GM18909 (cell line): ENCODE data around the gene CRYBB2.
"Not testable (repeated sequence)": the region's sequence is repeated elsewhere in the genome, so short reads cannot be mapped to it uniquely, and the experiment has no call there.

Source experiments
- ATAC-seq: cut with Tn5 transposase; IDR thresholded peaks from one replicate; pipeline ENCODE4 v1.9.1; 2021; ENCODE audit warnings: mild to moderate bottlenecking; ENCODE audit not compliant: unreplicated experiment, poor library complexity

CRYBB2 gene

DNA sequence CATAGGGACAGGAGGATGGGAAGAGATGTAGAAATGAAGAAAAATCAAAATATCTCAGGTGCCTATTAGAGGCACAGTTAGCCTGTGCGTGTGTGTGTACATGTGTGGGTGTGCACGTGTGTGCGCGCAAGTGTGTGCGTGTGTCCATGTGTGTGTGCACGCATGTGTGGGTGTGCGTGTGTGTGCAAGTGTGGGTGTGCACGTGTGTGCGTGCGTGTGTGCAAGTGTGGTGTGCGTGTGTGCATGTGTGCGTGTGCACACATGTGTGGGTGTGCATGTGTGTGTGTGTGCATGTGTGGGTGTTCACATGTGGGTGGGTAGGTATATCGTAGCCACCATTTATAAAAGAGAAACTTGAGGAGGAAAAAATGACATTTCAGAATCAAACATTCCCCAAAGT lies 9.4 kb downstream of the CRYBB2 start:
- no peak for ATAC-seq

DNA sequence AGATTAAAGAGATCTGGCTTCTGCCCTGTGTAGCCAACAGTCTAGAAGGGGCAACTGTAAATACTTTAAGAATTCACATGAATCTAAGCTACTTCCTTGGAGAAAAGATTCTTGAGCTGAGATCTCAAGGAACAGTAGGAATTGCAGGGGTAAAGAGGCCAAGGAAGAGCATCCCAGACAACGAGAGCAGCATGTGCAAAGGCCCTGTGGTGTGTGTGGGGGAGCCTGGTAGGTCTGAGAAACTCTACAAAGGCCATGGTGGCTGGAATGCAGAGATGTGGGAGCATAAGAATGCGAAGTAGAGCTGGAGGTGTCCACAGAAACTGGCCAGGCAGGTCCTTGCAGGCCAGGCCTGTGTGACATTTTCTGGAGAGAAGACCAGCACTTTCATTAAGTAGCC lies 11.3 kb downstream of the CRYBB2 start:
- not testable (repeated sequence) for ATAC-seq

DNA sequence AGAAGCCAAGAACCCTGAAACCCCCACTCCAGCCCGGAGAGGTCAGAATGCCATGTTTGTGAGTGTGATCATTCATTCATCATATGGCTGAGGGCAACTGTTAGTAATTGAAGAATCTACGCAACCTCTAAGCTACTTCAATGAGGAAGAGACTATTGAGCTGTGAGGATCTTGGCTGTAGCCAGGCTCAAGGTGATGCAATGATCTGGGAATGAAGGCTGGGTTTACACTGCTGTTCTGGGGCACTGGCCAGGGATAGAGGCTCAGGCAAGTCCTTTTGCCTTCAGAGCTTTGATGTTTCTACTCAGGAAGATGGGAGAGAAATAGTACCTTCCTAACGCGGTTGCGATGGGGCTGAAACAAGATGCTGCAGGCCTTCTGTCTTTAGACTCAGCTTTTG lies 12.9 kb downstream of the CRYBB2 start:
- ATAC-seq = no peak

DNA sequence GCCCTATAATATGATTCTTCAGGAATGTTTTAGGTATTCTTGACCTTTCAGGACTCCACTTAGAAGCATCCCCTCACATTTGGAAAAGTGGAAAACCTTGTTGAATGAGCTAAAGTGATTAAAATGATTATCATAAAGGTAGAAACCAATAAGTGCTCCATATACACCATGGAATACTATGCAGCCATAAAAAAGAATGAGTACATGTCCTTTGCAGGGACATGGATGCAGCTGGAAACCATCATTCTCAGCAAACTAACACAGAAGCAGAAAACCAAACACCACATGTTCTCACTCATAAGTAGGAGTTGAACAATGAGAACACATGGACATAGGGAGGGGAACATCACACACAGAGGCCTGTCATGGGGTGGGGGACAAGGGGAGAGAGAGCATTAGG lies 14.3 kb downstream of the CRYBB2 start:
- ATAC-seq = not testable (repeated sequence)

DNA sequence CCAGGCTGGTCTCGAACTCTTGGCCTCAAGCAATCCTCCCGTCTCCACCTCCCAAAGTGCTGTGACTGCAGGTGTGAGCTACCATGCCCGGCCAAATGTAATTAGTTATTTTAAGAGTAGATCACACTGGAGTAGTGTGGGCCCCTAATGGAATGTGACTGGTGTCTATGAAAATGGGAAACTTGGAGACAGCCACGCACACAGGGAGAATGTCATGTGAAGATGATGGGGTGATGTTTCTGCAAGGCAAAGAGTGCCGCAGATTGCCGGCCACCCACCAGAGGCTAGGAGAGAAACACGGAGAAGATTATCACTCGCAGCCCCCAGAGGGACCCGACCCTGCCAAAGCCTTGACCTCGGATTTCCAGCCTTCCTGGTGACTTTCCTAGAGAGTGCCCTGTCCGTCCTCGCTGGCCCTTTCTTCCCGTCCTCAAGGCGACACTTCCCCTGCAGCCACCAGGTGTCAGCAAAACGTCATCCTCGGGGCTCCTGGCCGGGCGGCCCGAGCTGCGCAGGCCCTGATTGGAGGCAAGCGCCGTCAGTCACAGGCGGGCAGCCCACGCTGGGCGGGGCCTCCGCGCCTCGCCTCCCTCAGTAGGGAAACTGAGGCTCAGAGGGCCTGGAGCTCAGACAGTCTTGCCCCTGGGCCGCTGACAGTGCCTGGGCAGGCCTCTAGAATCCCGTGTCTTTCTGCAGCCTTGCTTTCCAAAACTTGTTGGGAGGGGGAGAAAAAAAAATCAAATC lies 16.3 kb downstream of the CRYBB2 start:
- ATAC-seq = peak; percentile 66

DNA sequence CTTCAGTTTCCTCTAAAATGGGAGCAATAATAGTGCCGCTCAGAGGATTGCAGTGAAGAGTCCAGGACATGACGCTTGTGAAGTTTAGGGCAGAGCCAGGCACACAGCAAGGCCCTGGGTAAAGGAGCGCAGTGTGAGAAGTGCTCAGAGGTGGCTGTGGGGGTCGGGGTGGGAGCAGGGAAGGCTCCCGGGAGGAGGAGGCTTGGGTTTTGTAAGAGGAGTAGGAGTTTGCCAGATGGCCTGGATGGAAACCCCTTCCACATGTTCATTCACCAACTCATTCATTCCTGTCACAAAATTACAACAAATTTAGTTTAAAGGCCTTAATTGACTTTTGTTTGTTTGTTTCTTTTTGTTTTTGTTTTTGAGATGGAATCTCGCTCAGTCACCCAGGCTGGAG lies 17.0 kb downstream of the CRYBB2 start:
- ATAC-seq = no peak

DNA sequence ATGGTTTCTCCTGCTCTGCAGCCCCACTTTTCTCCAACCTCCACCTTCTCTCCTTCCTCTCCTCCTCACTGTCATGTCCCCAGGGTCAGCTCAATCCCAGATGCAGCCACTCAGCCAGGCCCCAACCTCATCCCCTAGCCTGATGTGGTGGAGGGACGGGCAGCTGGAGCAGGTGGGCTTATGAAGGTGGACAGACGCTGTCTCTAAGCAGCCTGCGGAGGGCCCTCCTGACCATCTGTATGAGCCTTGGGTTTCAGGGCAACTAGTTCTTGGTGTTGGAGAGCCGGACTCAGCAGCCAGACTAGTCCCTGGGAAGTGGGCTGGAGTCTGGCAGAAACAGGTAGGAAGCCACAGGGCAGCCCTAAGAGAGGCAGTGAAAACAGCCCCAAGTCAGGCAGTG lies 18.1 kb downstream of the CRYBB2 start:
- no peak for ATAC-seq

DNA sequence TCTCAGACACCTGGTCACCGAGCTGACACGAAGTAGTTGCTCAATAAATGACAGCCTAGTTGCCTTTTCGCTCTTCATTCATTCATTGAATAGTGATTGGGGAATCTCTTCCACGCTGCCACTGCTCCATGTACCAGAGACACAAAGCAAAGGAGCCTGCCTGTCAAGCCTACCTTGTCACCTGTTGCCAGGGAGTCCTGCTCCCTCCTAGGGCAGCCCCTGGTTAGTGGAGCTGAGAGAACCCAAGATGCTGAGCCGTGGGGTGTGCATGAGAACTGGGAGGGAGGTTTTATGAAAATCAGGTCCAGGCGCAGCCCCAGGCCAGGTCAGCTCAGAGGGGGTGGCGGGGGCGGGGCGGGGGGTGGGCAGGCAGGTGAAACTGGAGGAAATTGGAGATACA lies 18.6 kb downstream of the CRYBB2 start:
- ATAC-seq = not testable (repeated sequence)

DNA sequence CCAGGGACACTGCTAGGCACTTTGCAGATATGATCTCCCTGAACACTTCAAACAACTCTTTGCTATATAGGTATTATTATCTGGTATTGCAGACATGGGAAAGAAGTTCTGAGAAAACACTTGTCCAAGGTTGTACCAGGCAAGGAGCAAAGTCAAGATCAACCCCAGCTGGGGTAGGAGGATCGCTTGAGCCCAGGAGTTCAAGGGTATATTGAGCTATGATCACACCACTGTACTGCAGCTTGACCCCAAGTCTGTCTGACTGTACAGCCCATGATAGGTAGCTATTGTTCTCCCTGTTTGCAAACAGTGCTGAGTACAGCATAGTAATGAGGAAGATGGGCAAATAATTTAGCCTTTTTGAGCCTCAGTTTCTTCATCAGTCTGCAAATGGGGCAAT lies 35.7 kb downstream of the CRYBB2 start:
- not testable (repeated sequence) for ATAC-seq

DNA sequence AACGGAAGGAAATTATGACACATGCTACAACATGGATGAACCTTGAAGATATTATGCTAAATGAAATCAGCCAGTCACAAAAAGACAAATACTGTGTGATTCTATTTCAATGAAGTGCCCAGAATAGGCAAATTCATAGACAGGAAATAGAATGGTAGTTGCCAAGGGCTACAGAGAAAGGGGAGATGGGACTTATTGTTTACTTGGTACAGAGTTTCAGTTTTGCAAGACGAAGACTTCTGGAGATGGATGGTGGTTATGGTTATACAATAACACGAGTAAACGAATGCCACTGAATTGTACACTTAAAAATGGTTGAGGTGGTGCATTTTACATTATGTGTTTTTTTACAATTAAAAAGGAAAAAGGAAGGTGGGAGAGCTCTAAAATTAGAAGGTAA lies 48.1 kb downstream of the CRYBB2 start:
- not testable (repeated sequence) for ATAC-seq

DNA sequence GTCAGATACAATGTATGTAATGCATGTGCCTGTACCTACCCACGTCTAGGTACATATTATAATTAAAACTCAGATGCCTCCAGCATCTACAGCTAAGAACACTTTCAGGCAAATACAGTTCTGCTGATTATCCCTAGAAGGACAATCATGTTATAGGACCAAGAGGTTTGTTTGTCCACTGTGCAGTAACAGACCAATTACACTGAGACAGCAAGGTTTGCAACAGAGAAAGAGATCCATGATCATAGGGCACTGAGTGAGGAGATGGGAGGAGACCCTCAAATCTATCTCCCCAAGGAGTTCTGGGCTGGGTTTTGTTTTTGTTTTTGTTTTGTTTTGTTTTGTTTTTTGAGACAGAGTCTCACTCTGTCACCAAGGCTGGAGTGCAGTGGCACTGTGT lies 49.5 kb downstream of the CRYBB2 start:
- ATAC-seq = not testable (repeated sequence)

DNA sequence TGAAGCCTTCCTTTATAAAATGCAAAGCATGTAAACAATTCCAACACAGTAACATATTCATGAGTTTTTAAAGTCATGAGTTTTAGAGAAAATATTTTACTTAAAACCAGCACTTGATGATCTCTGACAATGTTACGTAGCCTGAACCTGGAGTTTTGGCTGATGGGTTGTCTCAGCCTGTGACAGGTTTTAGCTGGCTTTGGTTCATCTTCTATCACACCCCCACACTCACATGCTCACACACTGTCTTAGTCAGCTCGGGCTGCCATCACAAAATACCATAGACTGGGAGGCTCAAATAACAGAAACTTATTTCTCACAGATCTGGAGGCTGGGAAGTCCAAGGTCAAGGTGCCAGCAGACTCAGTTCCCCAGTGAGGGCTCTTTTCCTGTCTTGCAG lies 50.6 kb downstream of the CRYBB2 start:
- ATAC-seq = not testable (repeated sequence)

DNA sequence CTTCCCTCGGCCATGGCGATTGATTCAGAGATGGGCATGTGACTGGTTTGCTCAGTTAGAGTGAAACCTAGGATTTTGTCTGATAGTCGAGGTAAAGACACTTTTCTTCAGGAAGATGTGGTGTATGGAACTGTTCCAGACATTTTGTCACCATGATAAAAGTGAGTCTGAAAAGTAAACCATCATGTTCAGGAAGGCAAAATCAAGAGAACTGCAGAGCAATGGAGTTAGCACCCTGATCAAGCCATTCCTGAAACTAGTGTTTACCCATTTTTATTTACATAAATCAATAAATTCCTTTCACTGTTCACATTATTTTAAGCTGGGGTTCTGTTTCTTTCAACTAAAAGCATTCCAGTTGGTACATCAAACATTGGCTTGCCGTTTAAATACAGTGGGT lies 53.8 kb downstream of the CRYBB2 start:
- ATAC-seq = not testable (repeated sequence)

DNA sequence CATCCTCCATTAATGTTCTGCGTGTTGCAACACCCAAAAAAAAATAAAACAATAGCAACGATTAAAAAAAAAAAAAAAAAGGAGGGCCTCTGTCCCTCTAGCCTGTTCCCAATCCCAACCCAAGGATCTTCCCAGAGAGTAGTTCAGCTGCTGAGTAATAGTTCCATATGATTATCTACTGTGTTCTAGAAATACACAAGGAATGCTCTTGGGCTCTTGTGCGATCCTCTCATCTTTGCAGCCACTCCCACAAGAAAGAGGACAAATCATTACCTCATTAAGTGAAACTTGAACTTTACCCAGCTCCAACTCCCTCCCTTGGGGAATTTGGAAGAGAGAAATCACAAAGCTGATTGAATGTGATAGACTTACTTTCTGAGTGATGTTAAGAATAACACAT lies 54.5 kb downstream of the CRYBB2 start:
- not testable (repeated sequence) for ATAC-seq

DNA sequence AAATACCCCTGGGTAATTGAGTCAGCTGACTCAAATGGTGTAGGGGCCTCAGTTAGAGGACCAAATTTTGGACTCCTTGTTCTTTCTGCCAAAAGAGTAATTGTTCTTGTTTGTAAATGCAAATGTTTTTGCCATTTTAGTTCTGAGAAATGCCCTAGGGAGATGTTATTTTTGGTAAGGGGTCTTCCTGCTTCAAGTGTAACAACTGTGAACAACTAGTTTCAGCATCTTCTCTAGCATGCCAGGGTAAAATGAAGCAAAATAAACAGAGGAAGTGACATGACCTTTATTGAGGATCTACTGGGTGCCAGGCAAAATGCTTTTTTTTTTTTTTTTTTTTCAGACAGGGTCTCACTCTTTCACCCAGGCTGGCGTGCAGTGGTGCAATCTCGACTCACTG lies 60.7 kb downstream of the CRYBB2 start:
- ATAC-seq = not testable (repeated sequence)
